HG02885 (cell line): ENCODE data around the gene PEA15.

Experiments
- ATAC-seq: cut with Tn5 transposase; IDR thresholded peaks from one replicate; pipeline ENCODE4 v1.9.1; 2021; ENCODE audit warnings: mild to moderate bottlenecking; ENCODE audit not compliant: unreplicated experiment, poor library complexity

PEA15 gene

GRCh38 chr1:160261893-160262794 is 57.0 kb downstream of the PEA15 start, which contains the start of gene DCAF8:
TSS of gene DCAF8 (minus strand) at chr1:160262549. CDS start at chr1:160244008, 18,541 bp downstream.
- ATAC-seq, result peak; percentile 84

- no peak for ATAC-seq
These were observed 59.7 kb downstream of the PEA15 start for GRCh38 chr1:160264795-160265307.
